GM12801 (cell line): ENCODE data around the gene SRXN1.

ENCODE experiments used
- CTCF ChIP-seq: IDR thresholded peaks from one replicate; pipeline ENCODE4 v1.5.1; 2011; ENCODE audit warnings: control low read depth; ENCODE audit not compliant: insufficient read length; ENCODE audit errors: extremely low read depth

Gene SRXN1

DNA sequence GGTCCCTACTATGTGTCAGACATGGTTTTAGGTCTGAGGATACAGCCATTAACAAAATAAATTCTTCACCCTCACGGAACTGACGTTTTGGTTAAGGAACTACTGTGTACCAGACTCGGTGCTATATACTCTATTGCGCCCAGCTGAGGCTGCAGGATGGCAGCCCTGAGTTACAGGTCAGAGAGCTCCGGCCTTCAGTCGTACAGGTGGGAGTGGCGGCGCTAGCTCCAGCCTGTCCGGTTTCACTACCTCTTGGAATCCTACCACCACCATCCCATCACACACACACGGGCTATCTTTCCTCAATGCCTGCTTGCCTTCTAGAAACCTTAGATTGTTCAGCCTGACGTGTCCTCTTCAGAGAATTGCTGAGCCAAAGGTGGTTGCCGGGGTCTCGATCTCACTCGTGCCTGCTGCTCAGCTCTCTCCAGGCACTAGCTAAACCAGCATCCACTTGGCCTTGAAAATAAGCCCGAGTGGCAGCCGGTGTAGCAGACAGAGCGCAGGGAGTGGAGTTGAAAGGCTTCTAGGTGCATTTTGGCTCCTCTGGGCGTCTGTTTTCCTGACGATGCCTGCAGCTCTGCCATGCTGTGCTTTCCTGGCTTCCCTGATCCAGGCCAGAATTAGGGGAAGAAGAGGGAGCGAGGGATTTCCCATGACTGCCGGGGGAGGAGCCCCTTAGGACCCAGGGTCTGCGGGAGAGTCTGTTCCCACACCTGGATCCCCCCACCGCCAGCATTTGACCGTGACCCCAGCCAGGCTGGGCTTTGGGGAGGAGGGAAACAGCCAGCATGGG lies 41.8 kb downstream of the SRXN1 start:
- TF ChIP-seq CTCF = no peak

GRCh38 chr20:610130-611046 lies 42.6 kb downstream of the SRXN1 start, which contains the start of gene TCF15:
TCF15 (minus strand) TSS chr20:610309; CDS start chr20:610237, 72 bp downstream.
- TF ChIP-seq CTCF = no peak

DNA sequence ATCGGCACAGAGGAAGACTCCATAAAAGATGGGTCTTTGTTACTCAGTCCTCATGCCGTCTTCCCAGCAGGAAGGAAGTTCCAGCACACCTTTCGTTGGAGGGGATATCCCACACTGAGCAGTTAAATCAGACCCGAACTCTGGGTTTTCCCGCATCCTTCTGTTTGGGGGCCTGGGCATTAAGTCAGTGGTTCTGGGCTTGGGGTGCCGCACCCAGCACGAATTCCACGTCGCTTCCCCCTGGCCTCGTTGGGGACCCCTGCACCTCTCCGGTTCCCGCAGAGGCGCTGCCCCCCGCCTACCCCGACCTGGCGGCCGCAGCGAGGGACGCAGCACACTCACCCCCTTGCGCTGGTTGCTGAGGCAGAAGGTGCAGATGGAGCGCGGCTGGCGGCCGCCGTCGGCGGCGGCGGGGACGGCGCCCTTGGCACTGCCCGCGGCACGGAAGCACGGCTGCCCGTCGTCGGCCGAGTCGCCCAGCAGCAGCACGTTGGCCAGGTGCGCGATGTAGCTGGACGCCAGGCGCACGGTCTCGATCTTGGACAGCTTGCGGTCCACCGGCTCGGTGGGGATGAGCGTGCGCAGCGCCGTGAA lies 43.5 kb downstream of the SRXN1 start:
- no peak for TF ChIP-seq CTCF

DNA sequence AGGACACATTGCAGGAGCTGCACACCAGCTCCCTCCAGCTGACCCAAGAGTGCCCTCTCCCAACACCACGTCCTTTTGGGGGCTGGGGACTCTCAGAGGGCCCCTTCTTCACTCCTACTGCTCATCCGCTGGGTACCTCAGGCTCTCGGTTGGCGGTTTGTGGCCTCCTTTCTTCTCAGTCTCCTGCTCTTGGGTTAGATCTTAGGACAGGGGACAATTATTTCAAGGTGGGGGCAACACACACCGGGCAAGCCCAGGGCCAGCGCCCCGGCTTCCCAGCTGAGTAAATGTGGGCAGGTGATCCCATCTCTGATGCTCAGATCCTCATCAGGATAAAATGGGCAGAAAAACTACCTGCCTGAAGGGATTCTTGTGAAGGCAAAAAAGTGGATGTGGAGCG lies 44.0 kb downstream of the SRXN1 start:
- no peak for TF ChIP-seq CTCF

DNA sequence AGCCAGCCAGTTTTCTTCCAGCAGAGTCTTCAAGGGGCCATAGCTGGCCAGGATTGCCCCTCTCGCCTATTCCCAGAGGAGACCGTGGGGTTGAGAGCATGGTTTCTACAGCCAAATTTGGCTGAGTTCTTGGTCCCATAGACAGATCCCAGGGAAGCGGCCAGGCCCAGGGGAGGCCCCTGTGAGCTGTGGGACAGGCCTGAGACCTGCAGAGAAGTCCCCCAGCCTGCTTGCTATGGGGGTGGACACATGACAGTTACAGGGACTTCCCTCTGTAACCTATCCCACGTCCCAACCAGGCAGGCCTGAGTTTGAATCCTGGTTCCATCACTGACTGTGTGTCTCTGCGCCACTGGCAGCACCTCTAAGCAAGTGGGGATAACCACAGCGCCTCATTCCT lies 45.5 kb downstream of the SRXN1 start:
- no peak for TF ChIP-seq CTCF

DNA sequence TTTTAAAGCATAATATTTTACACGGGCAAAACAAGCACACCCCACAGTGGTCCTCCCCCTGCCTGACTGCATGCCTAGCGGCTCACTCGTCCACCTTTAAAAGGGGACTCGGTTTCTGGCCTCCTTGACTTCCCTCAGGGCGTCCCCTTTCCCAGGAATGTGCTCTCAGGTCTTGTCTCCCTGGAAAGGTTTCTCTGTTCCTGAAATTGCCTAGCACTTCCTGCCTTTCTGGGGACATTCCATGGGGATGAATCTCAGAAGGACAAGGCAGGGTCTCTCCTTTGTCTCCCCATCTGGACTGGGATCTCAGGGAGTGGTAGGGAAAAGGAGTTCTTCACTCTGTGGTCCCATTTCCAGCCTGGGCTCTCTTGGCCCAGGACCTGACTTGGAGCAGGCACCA lies 47.8 kb downstream of the SRXN1 start:
- no peak for TF ChIP-seq CTCF

- no peak for TF ChIP-seq CTCF
These were observed 49.8 kb downstream of the SRXN1 start for GRCh38 chr20:603116-603640.
